Left lung (tissue), 10 donors: ENCODE measurements around the gene SMAD7. TPM values are rescaled to one million over a fixed set of nuclear protein-coding genes. Genes with fewer than 3 reads are reported as not detected.
A peak's percentile ranks its signal among the peaks of the same experiment; 100 is the strongest.

Experiments used
- ATAC-seq: fragments of 200-7000 bp; cut with Tn5 transposase; one replicate; pipeline ENCODE4 v1.9.1; 2020; ENCODE audit warnings: moderate library complexity
- DNase-seq, 4 donors: peaks; one replicate each; pipeline ENCODE4 v3.0.0-alpha.2; 2013 to 2020
- H3K27ac ChIP-seq, 2 donors: fragments of 200-600 bp; sonication (generic) in 1 of 2; one replicate each; pipeline versions ENCODE4 v1.5.0 to v1.8.0; 2020 to 2021
- H3K27me3 ChIP-seq, 2 donors: fragments of 200-600 bp; sonication (generic) in 1 of 2; one replicate each; pipeline versions ENCODE4 v1.5.0 to v1.8.0; 2020 to 2021
- H3K36me3 ChIP-seq, 2 donors: fragments of 200-600 bp; sonication (generic) in 1 of 2; one replicate each; pipeline versions ENCODE4 v1.5.0 to v1.8.0; 2020 to 2021
- H3K4me1 ChIP-seq, 2 donors: fragments of 200-600 bp; one replicate each; pipeline ENCODE4 v1.8.0; 2021
- H3K4me3 ChIP-seq, 2 donors: fragments of 200-600 bp; sonication (generic) in 1 of 2; one replicate each; pipeline versions ENCODE4 v1.5.0 to v1.8.0; 2020 to 2021; ENCODE audit warnings: mild to moderate bottlenecking in 1 of 2
- H3K9me3 ChIP-seq, 2 donors: fragments of 200-600 bp; sonication (generic) in 1 of 2; one replicate each; pipeline versions ENCODE4 v1.5.0 to v1.8.0; 2020 to 2021
- CTCF ChIP-seq, 2 donors: fragments of 200-600 bp; sonication (generic) in 1 of 2; IDR thresholded peaks; one replicate each; pipeline versions ENCODE4 v1.5.0 to v1.8.0; 2021; ENCODE audit warnings: antibody characterized with exemption in 2 of 2
- intact Hi-C, 2 donors: fragments of 100-400 bp; cut with DNase I; formaldehyde crosslinking; loops; one replicate each; pipeline versions ENCODE4 v1.11.2 to v1.14.2; 2022
- polyA plus RNA-seq, 6 donors: library from polyadenylated mRNA; unstranded; fragments of 120-200 nt; gene quantifications; one replicate each; pipeline ENCODE4 v1.2.1, GENCODE V29; 2013; ENCODE audit not compliant: insufficient read length in 6 of 6
- total RNA-seq, 2 donors: library from RNA; stranded (reverse); fragmentation: NEBNext Ultra II Directional; extraction: Animal tissue kit (Norgen Biotek cat#: 25700); gene quantifications; one replicate each; pipeline ENCODE4 v1.2.1, GENCODE V29; 2021
- donor health status: DM: no; HTN: yes; CAD: no.
- donor health status: DM: no; HTN: no; CAD: no.

SMAD7 gene
- total and polyA plus RNA-seq, 8 donors = 43.3 to 71.2 (median 61.9) TPM

GRCh38 chr18:48963586-48964470 lies 13.1 kb upstream of the SMAD7 start:
- H3K27ac ChIP-seq = peak overlapping the region in 1 of 2 donors; percentile 13

GRCh38 chr18:48962994-48963561 lies 12.3 kb upstream of the SMAD7 start:
- Histone ChIP-seq H3K27me3 (no peaks in the 10 kb centered on the region), H3K9me3 (no peaks in the 10 kb centered on the region), H3K27ac (peak overlapping the region in 1 of 2 donors; percentile 13), H3K4me3 (no peak overlapping the region), H3K4me1 (peaks cover 0 to 7% of the 10 kb centered on the region in 2 donors), H3K36me3 (no peaks in the 10 kb centered on the region)
- ATAC-seq (peak; percentile 12), DNase-seq (peak in 1 of 4 donors; percentile 88)
- intact Hi-C loops = no loop called here
- TF ChIP-seq CTCF (IDR thresholded peaks at IDR 0.05) = no peak

More at GRCh38 chr18:48963586-48964470, 13.1 kb upstream of the SMAD7 start:
- DNase-seq (no peak), ATAC-seq (peak; percentile 21)
- no peak overlapping the region for H3K4me3 ChIP-seq
- intact Hi-C loops = no loop called here
- H3K9me3 ChIP-seq = no peaks in the 10 kb centered on the region
- H3K27me3 ChIP-seq = no peaks in the 10 kb centered on the region
- peaks cover 0 to 7% of the 10 kb centered on the region in 2 donors for H3K4me1 ChIP-seq
- no peaks in the 10 kb centered on the region for H3K36me3 ChIP-seq
- TF ChIP-seq CTCF (IDR thresholded peaks at IDR 0.05) = no peak

- no peaks in the 10 kb centered on the region for H3K36me3 ChIP-seq
- no peak for DNase-seq
- intact Hi-C loops = no loop called here
- ATAC-seq = no peak
- H3K4me1 ChIP-seq = peaks cover 0 to 7% of the 10 kb centered on the region in 2 donors
- no peak overlapping the region for H3K27ac ChIP-seq
- H3K27me3 ChIP-seq = no peaks in the 10 kb centered on the region
- no peak overlapping the region for H3K4me3 ChIP-seq
- no peaks in the 10 kb centered on the region for H3K9me3 ChIP-seq
- TF ChIP-seq CTCF (IDR thresholded peaks at IDR 0.05) = no peak
Observed at GRCh38 chr18:48962252-48962993, 11.7 kb upstream of the SMAD7 start.

- no peak for TF ChIP-seq CTCF (IDR thresholded peaks at IDR 0.05)
- Histone ChIP-seq H3K36me3 (no peaks in the 10 kb centered on the region), H3K9me3 (no peaks in the 10 kb centered on the region), H3K4me1 (peaks cover 0 to 12% of the 10 kb centered on the region in 2 donors), H3K4me3 (no peak overlapping the region), H3K27ac (no peak overlapping the region), H3K27me3 (no peaks in the 10 kb centered on the region)
- ATAC-seq (no peak), DNase-seq (no peak)
- intact Hi-C loops = no loop called here
Observed at GRCh38 chr18:48961547-48961946, 10.8 kb upstream of the SMAD7 start.
